HL-60 (cell line): ENCODE results near the gene STK16.

Experiments used
- CTCF ChIP-seq: IDR thresholded peaks from one replicate; pipeline ENCODE4 v1.5.1; 2011; ENCODE audit warnings: low read length, control low read depth, inconsistent platforms; ENCODE audit not compliant: insufficient read depth
- POLR2AphosphoS5 ChIP-seq: IDR thresholded peaks from 2 replicates; pipeline ENCODE4 v1.6.1; 2012; ENCODE audit warnings: low read depth
- REST ChIP-seq: IDR thresholded peaks from 2 replicates; pipeline ENCODE4 v1.6.1; 2012; ENCODE audit warnings: low read depth; ENCODE audit not compliant: insufficient replicate concordance

GRCh38 chr2:219230059-219230540, 15.2 kb upstream of the STK16 start:
- no peak for TF ChIP-seq CTCF
- no peak for TF ChIP-seq POLR2AphosphoS5
- TF ChIP-seq REST: no peak
